K562 (cell line): ENCODE data around the gene TMEM45B. TPM values are rescaled to one million over a fixed set of nuclear protein-coding genes. Genes with fewer than 3 reads are reported as not detected.

Experiments
- ATAC-seq: fragments of 200-7000 bp; cut with Tn5 transposase; 3 replicates; pipeline ENCODE4 v1.9.1; 2020; ENCODE audit warnings: moderate library complexity
- Bru-seq: library from RNA; stranded (reverse); fragments of 400-500 nt; gene quantifications from one replicate; lab custom pipeline; 2021; lab: Mats Ljungman, UMichigan
- BruChase-seq, 2 experiments: library from RNA; stranded (reverse); fragments of 400-500 nt; gene quantifications; one replicate each; lab custom pipeline; 2021; lab: Mats Ljungman, UMichigan
- BruUV-seq: library from RNA; stranded (reverse); fragments of 400-500 nt; replicated peaks from 2 replicates; lab custom pipeline; 2021; lab: Mats Ljungman, UMichigan
- CTCF ChIA-PET: fragments of 300-600 bp; formaldehyde crosslinking; extraction: SDS; loops from one replicate; lab custom pipeline; 2021; ENCODE audit warnings: low intra/inter-chr PET ratio; lab: Yijun Ruan, JAX
- POLR2A ChIA-PET: fragments of 300-600, 350-650 bp; sonication (Branson Sonifier 250); formaldehyde crosslinking; extraction: SDS; loops from one replicate; lab custom pipeline; 2021; ENCODE audit warnings: antibody characterized with exemption, inconsistent platforms; lab: Yijun Ruan, JAX
- DNase-seq, 4 experiments: peaks; one replicate each; pipeline versions ENCODE4 v3.0.0 to v3.0.0-alpha.2; 2011 to 2018; ENCODE audit warnings: low spot score in 3 of 4, mixed read lengths in 3 of 4; ENCODE audit errors: extremely low read depth in 1 of 4
- FAIRE-seq: peaks from 2 replicates; lab custom pipeline; 2011; peaks lifted over from hg19 to GRCh38; lab: Jason Lieb, UNC
- H2AFZ ChIP-seq: 2 replicates; pipeline ENCODE4 v1.6.0; 2011; ENCODE audit warnings: low read depth, low read length, control low read depth, inconsistent platforms
- H3K27ac ChIP-seq: fragments of 200-600 bp; 3 replicates; pipeline ENCODE4 v1.8.0; 2011; ENCODE audit warnings: low read depth, mild to moderate bottlenecking, control low read depth, inconsistent platforms, low read length, moderate library complexity, mixed read lengths; ENCODE audit errors: extremely low read depth
- H3K27me3 ChIP-seq, 2 experiments: fragments of 300-600 bp in 1 of 2; 2 replicates in 1 of 2; 3 replicates in 1 of 2; pipeline versions ENCODE4 v1.6.0 to v1.8.0; 2011; ENCODE audit warnings: inconsistent platforms in 2 of 2, low read length in 2 of 2, mild to moderate bottlenecking in 1 of 2, mixed read lengths in 1 of 2, moderate library complexity in 1 of 2; ENCODE audit not compliant: control insufficient read depth in 2 of 2, insufficient read depth in 2 of 2
- H3K36me3 ChIP-seq: fragments of 300-600 bp; 3 replicates; pipeline ENCODE4 v1.8.0; 2011; ENCODE audit warnings: mild to moderate bottlenecking, low read length, inconsistent platforms; ENCODE audit not compliant: control insufficient read depth, insufficient read depth
- H3K4me1 ChIP-seq, 2 experiments: fragments of 200-600 bp in 1 of 2; replicated peaks in 1 of 2; 2 replicates in 1 of 2; 3 replicates in 1 of 2; pipeline versions ENCODE4 v1.5.1 to v1.8.0; 2011; ENCODE audit warnings: inconsistent platforms in 2 of 2, low read length in 2 of 2, mild to moderate bottlenecking in 1 of 2, mixed read lengths in 1 of 2, moderate library complexity in 1 of 2; ENCODE audit not compliant: control insufficient read depth in 2 of 2, insufficient read depth in 2 of 2
- H3K4me2 ChIP-seq: 2 replicates; pipeline ENCODE4 v1.6.1; 2011; ENCODE audit warnings: low read length, control low read depth, inconsistent platforms, mixed read lengths; ENCODE audit not compliant: insufficient read depth
- H3K4me3 ChIP-seq: fragments of 200-600 bp; sonication (generic), shearing (Covaris generic); 2 replicates; pipeline ENCODE4 v1.5.1; 2016; ENCODE audit warnings: control low read depth, inconsistent platforms
- H3K79me2 ChIP-seq: fragments of 200-600 bp; 3 replicates; pipeline ENCODE4 v1.8.0; 2011; ENCODE audit warnings: low read length, inconsistent platforms; ENCODE audit not compliant: control insufficient read depth, insufficient read depth
- H3K9ac ChIP-seq, 2 experiments: 2 replicates each; pipeline versions ENCODE4 v1.6.0 to v1.6.1; 2011; ENCODE audit warnings: low read depth in 2 of 2, low read length in 2 of 2, control low read depth in 1 of 2, inconsistent platforms in 1 of 2, mild to moderate bottlenecking in 1 of 2, mixed read lengths in 1 of 2; ENCODE audit not compliant: insufficient read depth in 1 of 2
- H3K9me1 ChIP-seq: one replicate; pipeline ENCODE4 v1.6.0; 2011; ENCODE audit warnings: inconsistent platforms, mild to moderate bottlenecking, low read length, moderate library complexity; ENCODE audit not compliant: control insufficient read depth, insufficient read depth
- H3K9me3 ChIP-seq: replicated peaks from 2 replicates; pipeline ENCODE4 v1.5.1; 2011; ENCODE audit warnings: low read depth, low read length, inconsistent platforms; ENCODE audit not compliant: control insufficient read depth, insufficient read depth
- H4K20me1 ChIP-seq: replicated peaks from 2 replicates; pipeline ENCODE4 v1.6.1; 2011; ENCODE audit warnings: low read length, inconsistent platforms, mixed read lengths; ENCODE audit not compliant: control insufficient read depth, insufficient read depth
- BCL6 ChIP-seq: fragments of 250-450 bp; sonication (Bioruptor Pico); IDR thresholded peaks from 2 replicates; pipeline ENCODE4 v1.4.0; 2020
- CHD4 ChIP-seq: fragments of 200-600 bp; sonication (generic); IDR thresholded peaks from 3 replicates; pipeline ENCODE4 v1.6.1; 2012; ENCODE audit warnings: low read depth, mild to moderate bottlenecking, mixed read lengths, low read length, inconsistent platforms; ENCODE audit not compliant: insufficient read depth, insufficient replicate concordance, poor library complexity, severe bottlenecking
- ERF ChIP-seq: fragments of 450-650 bp; formaldehyde crosslinking; IDR thresholded peaks from 2 replicates; pipeline ENCODE4 v1.4.0; 2020; ENCODE audit warnings: mild to moderate bottlenecking, mixed read lengths
- KLF13 ChIP-seq: fragments of 450-650 bp; IDR thresholded peaks from 2 replicates; pipeline ENCODE4 v1.6.1; 2016; ENCODE audit warnings: missing genetic modification characterization, low read depth, mild to moderate bottlenecking, missing compliant biosample characterization, moderate library complexity, borderline replicate concordance
- SREBF2 ChIP-seq: sonication (generic); formaldehyde crosslinking; IDR thresholded peaks from 2 replicates; pipeline ENCODE4 v1.4.0; 2020; ENCODE audit warnings: mild to moderate bottlenecking, missing genetic modification reagents
- TRIM24 ChIP-seq, 2 experiments: fragments of 450-650 bp; IDR thresholded peaks; 2 replicates each; pipeline ENCODE4 v1.6.1; 2016
- ZNF253 ChIP-seq: fragments of 250-450 bp; sonication (Bioruptor Pico); conservative IDR thresholded peaks from 2 replicates; pipeline ENCODE4 v1.6.1; 2021; ENCODE audit warnings: mild to moderate bottlenecking
- ZNF324 ChIP-seq: fragments of 250-450 bp; sonication (Bioruptor Pico); IDR thresholded peaks from 2 replicates; pipeline ENCODE4 v1.4.0; 2020; ENCODE audit warnings: mild to moderate bottlenecking
- WGBS: fragments of 100-300 bp; shearing (Covaris generic); methylation state at CpG from one replicate; pipeline ENCODE4 v1.1.6; 2016; ENCODE audit warnings: low coverage, mixed read lengths; ENCODE audit not compliant: insufficient coverage; ENCODE audit errors: missing lambda C conversion rate; 5-methylcytosine and 5-hydroxymethylcytosine counted together
- in situ Hi-C: fragments of 300-500 bp; cut with MboI; formaldehyde crosslinking; loops from 4 replicates; pipeline ENCODE4 v1.15.0; 2018; ENCODE audit warnings: inconsistent platforms, mixed read lengths
- intact Hi-C: fragments of 100-400 bp; cut with micrococcal nuclease; formaldehyde crosslinking; loops from 2 replicates; pipeline ENCODE4 v1.14.2; 2022
- long read RNA-seq, 3 experiments: library from polyadenylated mRNA in 2 of 3; library from RNA in 1 of 3; unstranded in 2 of 3; stranded (forward) in 1 of 3; transcript quantifications; one replicate each; pipeline ENCODE4 v2.0.0, GENCODE V29; 2019 to 2022
- polyA minus RNA-seq, 3 experiments: library from RNA; depleted of rRNA, polyadenylated mRNA; stranded (reverse); fragments of >200 nt; gene quantifications; 2 replicates each; pipeline ENCODE4 v1.2.3, GENCODE V29; 2011
- polyA plus RNA-seq, 8 experiments: library from polyadenylated mRNA; depleted of rRNA in 4 of 8; stranded (reverse) in 5 of 8; unstranded in 3 of 8; fragments of >200 nt; fragmentation: Nextera tagmentation in 2 of 8; fragmentation: Illumina TruSeq in 1 of 8; extraction: Ambion mirVana in 2 of 8; extraction: Trizol in 1 of 8; gene quantifications; 2 replicates each; pipeline versions ENCODE4 v1.2.1 to v1.2.3, GENCODE V29; 2011 to 2014; ENCODE audit warnings: inconsistent platforms in 1 of 8, missing spikeins in 1 of 8
- total RNA-seq, 7 experiments: library from RNA; depleted of rRNA in 6 of 7; stranded (reverse); fragments of >200 nt in 6 of 7; fragmentation: Illumina TruSeq in 2 of 7; extraction: Trizol in 2 of 7; gene quantifications; 2 replicates each; pipeline versions ENCODE4 v1.2.1 to v1.2.3, GENCODE V29; 2011 to 2021; ENCODE audit warnings: low replicate concordance in 1 of 7
- TF ChIP-seq, protein P1 (sequence below): fragments of 450-650 bp; IDR thresholded peaks from 2 replicates; pipeline ENCODE4 v1.6.1; 2016; ENCODE audit warnings: low read depth

TMEM45B gene
- not detected in 2 replicates for total RNA-seq (2011; cell fraction: chromatin; rRNA removed; ENCODE audit: low replicate concordance)
- not detected in 2 replicates for total RNA-seq (2011; cell fraction: nucleolus; rRNA removed)
- total RNA-seq (2011; cell fraction: nucleoplasm; rRNA removed), result not detected in 2 replicates
- total RNA-seq (2014; rRNA removed) (not detected in 2 replicates), total RNA-seq (2014; rRNA removed; fragmentation: Illumina TruSeq; extraction: Trizol) (not detected in 2 replicates), total RNA-seq (2015; rRNA removed; fragmentation: Illumina TruSeq; extraction: Trizol) (not detected in 2 replicates), total RNA-seq (2021) (0.07 and 0.16 TPM in 2 replicates), polyA plus RNA-seq (2011; rRNA removed) (not detected in 2 replicates), polyA plus RNA-seq (2014; fragmentation: Illumina TruSeq; extraction: Trizol) (not detected in 2 replicates), polyA plus RNA-seq (2014; fragmentation: Nextera tagmentation; extraction: Ambion mirVana) (not detected), polyA plus RNA-seq (2014; rRNA removed) (not detected in 2 replicates), polyA minus RNA-seq (2011; rRNA and poly(A)+ RNA removed) (not detected in 2 replicates), Bru-seq, nascent RNA (percentile 15 among the genes with signal in this experiment), BruChase-seq, experiment 1, labeled RNA remaining after a 2-hour chase (percentile 16 among the genes with signal in this experiment), BruChase-seq, experiment 2, labeled RNA remaining after a 6-hour chase (percentile 19 among the genes with signal in this experiment)
- not detected in 2 replicates for polyA plus RNA-seq (2011; cell fraction: cytosol; rRNA removed)
- polyA plus RNA-seq (2011; cell fraction: nucleus; rRNA removed), result not detected in 2 replicates
- polyA plus RNA-seq (2012), result not detected in 2 replicates
- polyA minus RNA-seq (2011; cell fraction: cytosol; rRNA and poly(A)+ RNA removed), result 0.82 TPM in 1 of 2 replicates, not detected in the other
- not detected in 2 replicates for polyA minus RNA-seq (2011; cell fraction: nucleus; rRNA and poly(A)+ RNA removed)
- long read RNA-seq, experiment 1, result 0 reads
- long read RNA-seq, experiment 2, result 0 reads
- long read RNA-seq, experiment 3, result 0 reads

DNA sequence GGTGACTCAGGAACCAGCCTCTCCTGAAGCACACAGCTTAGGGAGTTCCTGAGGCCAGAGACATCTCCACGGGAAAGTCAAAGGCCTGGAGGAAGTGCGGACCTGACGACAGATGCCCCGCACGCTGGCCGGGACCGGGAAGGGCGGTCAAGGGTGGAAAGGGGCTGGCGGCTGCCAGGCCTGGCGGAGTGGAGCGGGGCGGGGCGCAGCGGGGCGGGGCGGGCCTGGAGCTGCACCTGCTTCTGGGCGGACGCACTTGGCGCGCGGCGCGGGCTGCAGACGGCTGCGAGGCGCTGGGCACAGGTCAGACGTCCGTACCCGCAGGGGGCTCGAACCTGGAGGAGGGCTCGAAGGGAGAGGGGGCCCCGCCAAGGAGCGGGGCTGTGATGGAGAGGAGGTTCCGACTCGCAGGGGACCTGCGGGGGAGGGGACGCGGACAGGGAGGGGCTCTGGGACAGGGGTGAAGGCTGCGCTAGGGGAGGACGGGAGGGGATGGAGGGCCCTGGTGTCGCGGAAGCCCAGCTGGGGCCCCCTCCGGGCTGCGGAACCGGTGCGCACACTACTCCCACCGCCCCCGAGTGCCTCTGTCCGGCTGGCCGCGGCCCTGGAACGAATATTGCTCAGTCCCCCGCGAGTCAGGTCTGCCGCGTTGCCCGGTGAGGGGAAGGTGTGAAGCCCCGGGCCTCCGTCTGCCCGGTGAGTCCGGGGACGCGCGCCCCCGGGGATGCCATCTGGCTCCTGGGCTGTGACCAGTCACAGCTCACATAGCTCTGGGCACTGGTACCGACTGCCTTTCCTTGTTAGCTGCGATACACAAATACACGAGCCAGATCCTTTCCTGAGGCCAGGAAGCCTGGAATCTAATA, at the start of gene TMEM45B:
Gene TMEM45B, plus strand, starts transcription at position 253 of the 866 bp plus-strand sequence. CDS start 36,635 bp downstream, outside the sequence.
- ChIA-PET CTCF (no interaction called here), POLR2A (no interaction called here)
- Histone ChIP-seq H3K79me2 (no peaks in the 10 kb centered on the region), H3K9ac (no peak within 1 kb of the TSS), H3K27me3 (peaks cover 6 to 26% of the 10 kb centered on the region in 2 experiments; a peak in 4 of 5 replicates), H3K9me3 (no peaks in the 10 kb centered on the region; the same call in 1 of the 2 replicates), H3K4me3 (no peak within 1 kb of the TSS), H3K4me1 (peaks cover 0 to 6% of the 10 kb centered on the region in 2 experiments; a peak in 2 of 5 replicates), H3K27ac (no peak within 1 kb of the TSS), H2AFZ (no peak within 1 kb of the TSS), H3K36me3 (no peaks in the 10 kb centered on the region), H3K4me2 (no peak within 1 kb of the TSS), H3K9me1 (no peaks in the 10 kb centered on the region), H4K20me1 (no peaks in the 10 kb centered on the region)
- intact Hi-C loops, result no loop called here
- BruUV-seq, result no TSS peak
- FAIRE-seq (no peak), DNase-seq (no peak), ATAC-seq (no peak)
- in situ Hi-C loops, result no loop called here
- WGBS, result 19% methylated on average over 25 of the region's 68 CpGs
- TF ChIP-seq ZNF324, result no peak
- no peak for TF ChIP-seq ZNF253 (CRISPR knock-in tag)
- no peak for TF ChIP-seq KLF13 (tag)
- no peak for TF ChIP-seq TRIM24 (IDR thresholded peaks at IDR 0.05)
- no peak for TF ChIP-seq ERF (CRISPR knock-in tag)
- TF ChIP-seq, protein P1, sequence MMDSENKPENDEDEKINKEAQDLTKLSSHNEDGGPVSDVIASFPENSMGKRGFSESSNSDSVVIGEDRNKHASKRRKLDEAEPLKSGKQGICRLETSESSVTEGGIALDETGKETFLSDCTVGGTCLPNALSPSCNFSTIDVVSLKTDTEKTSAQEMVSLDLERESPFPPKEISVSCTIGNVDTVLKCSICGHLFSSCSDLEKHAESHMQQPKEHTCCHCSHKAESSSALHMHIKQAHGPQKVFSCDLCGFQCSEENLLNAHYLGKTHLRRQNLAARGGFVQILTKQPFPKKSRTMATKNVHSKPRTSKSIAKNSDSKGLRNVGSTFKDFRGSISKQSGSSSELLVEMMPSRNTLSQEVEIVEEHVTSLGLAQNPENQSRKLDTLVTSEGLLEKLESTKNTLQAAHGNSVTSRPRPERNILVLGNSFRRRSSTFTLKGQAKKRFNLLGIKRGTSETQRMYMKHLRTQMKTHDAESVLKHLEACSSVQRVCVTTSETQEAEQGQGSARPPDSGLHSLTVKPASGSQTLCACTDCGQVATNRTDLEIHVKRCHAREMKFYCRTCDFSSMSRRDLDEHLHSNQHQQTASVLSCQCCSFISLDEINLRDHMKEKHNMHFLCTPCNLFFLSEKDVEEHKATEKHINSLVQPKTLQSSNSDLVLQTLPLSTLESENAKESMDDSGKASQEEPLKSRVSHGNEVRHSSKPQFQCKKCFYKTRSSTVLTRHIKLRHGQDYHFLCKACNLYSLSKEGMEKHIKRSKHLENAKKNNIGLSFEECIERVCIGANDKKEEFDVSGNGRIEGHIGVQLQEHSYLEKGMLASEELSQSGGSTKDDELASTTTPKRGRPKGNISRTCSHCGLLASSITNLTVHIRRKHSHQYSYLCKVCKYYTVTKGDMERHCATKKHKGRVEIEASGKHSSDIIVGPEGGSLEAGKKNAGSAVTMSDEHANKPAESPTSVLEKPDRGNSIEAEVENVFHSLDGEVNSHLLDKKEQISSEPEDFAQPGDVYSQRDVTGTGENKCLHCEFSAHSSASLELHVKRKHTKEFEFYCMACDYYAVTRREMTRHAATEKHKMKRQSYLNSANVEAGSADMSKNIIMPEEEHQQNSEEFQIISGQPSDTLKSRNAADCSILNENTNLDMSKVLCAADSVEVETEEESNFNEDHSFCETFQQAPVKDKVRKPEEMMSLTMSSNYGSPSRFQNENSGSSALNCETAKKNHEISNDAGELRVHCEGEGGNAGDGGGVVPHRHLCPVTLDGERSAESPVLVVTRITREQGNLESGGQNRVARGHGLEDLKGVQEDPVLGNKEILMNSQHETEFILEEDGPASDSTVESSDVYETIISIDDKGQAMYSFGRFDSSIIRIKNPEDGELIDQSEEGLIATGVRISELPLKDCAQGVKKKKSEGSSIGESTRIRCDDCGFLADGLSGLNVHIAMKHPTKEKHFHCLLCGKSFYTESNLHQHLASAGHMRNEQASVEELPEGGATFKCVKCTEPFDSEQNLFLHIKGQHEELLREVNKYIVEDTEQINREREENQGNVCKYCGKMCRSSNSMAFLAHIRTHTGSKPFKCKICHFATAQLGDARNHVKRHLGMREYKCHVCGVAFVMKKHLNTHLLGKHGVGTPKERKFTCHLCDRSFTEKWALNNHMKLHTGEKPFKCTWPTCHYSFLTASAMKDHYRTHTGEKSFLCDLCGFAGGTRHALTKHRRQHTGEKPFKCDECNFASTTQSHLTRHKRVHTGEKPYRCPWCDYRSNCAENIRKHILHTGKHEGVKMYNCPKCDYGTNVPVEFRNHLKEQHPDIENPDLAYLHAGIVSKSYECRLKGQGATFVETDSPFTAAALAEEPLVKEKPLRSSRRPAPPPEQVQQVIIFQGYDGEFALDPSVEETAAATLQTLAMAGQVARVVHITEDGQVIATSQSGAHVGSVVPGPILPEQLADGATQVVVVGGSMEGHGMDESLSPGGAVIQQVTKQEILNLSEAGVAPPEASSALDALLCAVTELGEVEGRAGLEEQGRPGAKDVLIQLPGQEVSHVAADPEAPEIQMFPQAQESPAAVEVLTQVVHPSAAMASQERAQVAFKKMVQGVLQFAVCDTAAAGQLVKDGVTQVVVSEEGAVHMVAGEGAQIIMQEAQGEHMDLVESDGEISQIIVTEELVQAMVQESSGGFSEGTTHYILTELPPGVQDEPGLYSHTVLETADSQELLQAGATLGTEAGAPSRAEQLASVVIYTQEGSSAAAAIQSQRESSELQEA, result no peak
- TF ChIP-seq SREBF2, result no peak
- no peak for TF ChIP-seq BCL6 (CRISPR knock-in tag)
- TF ChIP-seq CHD4, result no peak
